A673 (cell line): Measurements from ENCODE around the gene CUX1.

Source experiments
- EZH2 ChIP-seq: fragments of 200-600 bp; sonication (generic); IDR thresholded peaks from 2 replicates; pipeline ENCODE4 v1.6.1; 2017; ENCODE audit warnings: borderline replicate concordance, low read depth, mild to moderate bottlenecking, mixed read lengths, antibody characterized with exemption, low read length; ENCODE audit not compliant: poor library complexity, severe bottlenecking
- TF ChIP-seq, protein P1 (sequence below): fragments of 300-800, 200-600 bp; sonication (generic); conservative IDR thresholded peaks from 2 replicates; pipeline ENCODE4 v1.5.1; 2017; ENCODE audit warnings: low read depth, mild to moderate bottlenecking, antibody characterized with exemption, low read length, moderate library complexity, mixed read lengths

- TF ChIP-seq, protein P1, sequence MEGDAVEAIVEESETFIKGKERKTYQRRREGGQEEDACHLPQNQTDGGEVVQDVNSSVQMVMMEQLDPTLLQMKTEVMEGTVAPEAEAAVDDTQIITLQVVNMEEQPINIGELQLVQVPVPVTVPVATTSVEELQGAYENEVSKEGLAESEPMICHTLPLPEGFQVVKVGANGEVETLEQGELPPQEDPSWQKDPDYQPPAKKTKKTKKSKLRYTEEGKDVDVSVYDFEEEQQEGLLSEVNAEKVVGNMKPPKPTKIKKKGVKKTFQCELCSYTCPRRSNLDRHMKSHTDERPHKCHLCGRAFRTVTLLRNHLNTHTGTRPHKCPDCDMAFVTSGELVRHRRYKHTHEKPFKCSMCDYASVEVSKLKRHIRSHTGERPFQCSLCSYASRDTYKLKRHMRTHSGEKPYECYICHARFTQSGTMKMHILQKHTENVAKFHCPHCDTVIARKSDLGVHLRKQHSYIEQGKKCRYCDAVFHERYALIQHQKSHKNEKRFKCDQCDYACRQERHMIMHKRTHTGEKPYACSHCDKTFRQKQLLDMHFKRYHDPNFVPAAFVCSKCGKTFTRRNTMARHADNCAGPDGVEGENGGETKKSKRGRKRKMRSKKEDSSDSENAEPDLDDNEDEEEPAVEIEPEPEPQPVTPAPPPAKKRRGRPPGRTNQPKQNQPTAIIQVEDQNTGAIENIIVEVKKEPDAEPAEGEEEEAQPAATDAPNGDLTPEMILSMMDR, result no peak
- no peak for TF ChIP-seq EZH2
Measured at GRCh38 chr7:101772508-101773211, 44.8 kb upstream of the CUX1 start.
